Measurements from ENCODE around the gene KRTAP12-2. TPM values are rescaled to one million over a fixed set of nuclear protein-coding genes. Genes with fewer than 3 reads are reported as not detected.

KRTAP12-2 gene
- total RNA-seq, 2 donors from 2014 or later, result not detected

Other genes starting within 250 kb of the KRTAP12-2 start
- 1 to 10 TPM in 1 of 2 donors, under 1 TPM in 1; 0.85 to 1.0 TPM for gene LRRC3, start 211.4 kb downstream of the KRTAP12-2 start, total RNA-seq
- not detected for gene KRTAP10-1, start 126.7 kb downstream of the KRTAP12-2 start, total RNA-seq
- not detected for gene KRTAP10-2, start 115.4 kb downstream of the KRTAP12-2 start, total RNA-seq
- not detected for gene KRTAP10-3, start 108.1 kb downstream of the KRTAP12-2 start, total RNA-seq
- gene KRTAP10-4, start 93.2 kb downstream of the KRTAP12-2 start, total RNA-seq, result not detected
- not detected for gene KRTAP10-5, start 86.3 kb downstream of the KRTAP12-2 start, total RNA-seq
- not detected for gene KRTAP10-6, start 74.4 kb downstream of the KRTAP12-2 start, total RNA-seq
- gene KRTAP10-7, start 66.3 kb downstream of the KRTAP12-2 start, total RNA-seq, result not detected
- not detected for gene KRTAP10-8, start 54.8 kb downstream of the KRTAP12-2 start, total RNA-seq
- not detected for gene KRTAP10-9, start 39.8 kb downstream of the KRTAP12-2 start, total RNA-seq
- not detected for gene KRTAP10-10, start 29.6 kb downstream of the KRTAP12-2 start, total RNA-seq
- not detected for gene KRTAP10-11, start 20.5 kb downstream of the KRTAP12-2 start, total RNA-seq
- not detected for gene KRTAP12-4, start 12.3 kb downstream of the KRTAP12-2 start, total RNA-seq
- not detected for gene KRTAP12-3, start 9.0 kb downstream of the KRTAP12-2 start, total RNA-seq
- not detected for gene KRTAP12-1, start 15.2 kb upstream of the KRTAP12-2 start, total RNA-seq
- not detected for gene KRTAP10-12, start 30.2 kb upstream of the KRTAP12-2 start, total RNA-seq
- gene TSPEAR, start 44.6 kb upstream of the KRTAP12-2 start, total RNA-seq, result not detected
- gene UBE2G2, start 134.9 kb upstream of the KRTAP12-2 start, total RNA-seq, result 100 to 1,000 TPM; 124 TPM
- 10 to 100 TPM; 62.1 to 73.4 TPM for gene SUMO3, start 151.1 kb upstream of the KRTAP12-2 start, total RNA-seq
- 100 to 1,000 TPM in 1 of 2 donors, 10 to 100 TPM in 1; 98.4 to 123 TPM for gene PTTG1IP, start 206.8 kb upstream of the KRTAP12-2 start, total RNA-seq